Endothelial cell of umbilical vein (primary cell): ENCODE results near the gene SERPINA6.

ENCODE experiments used
- CTCF ChIP-seq, 2 donors: IDR thresholded peaks; 1 replicate in 1 of 2; 2 replicates in 1 of 2; pipeline ENCODE4 v1.5.1; 2011; ENCODE audit warnings: low read length in 2 of 2, mild to moderate bottlenecking in 2 of 2, moderate library complexity in 2 of 2, control low read depth in 1 of 2, inconsistent platforms in 1 of 2, low read depth in 1 of 2; ENCODE audit not compliant: insufficient read depth in 1 of 2; ENCODE audit errors: extremely low read depth in 1 of 2
- POLR2AphosphoS5 ChIP-seq: IDR thresholded peaks from 2 replicates; pipeline ENCODE4 v1.6.1; 2012; ENCODE audit warnings: low read depth, mild to moderate bottlenecking, control low read depth, low read length, moderate library complexity; ENCODE audit not compliant: insufficient read depth

GRCh38 chr14:94338023-94338422, 14.9 kb upstream of the SERPINA6 start:
- no peak for TF ChIP-seq CTCF (IDR thresholded peaks at IDR 0.05; ENCODE audit: extremely low read depth in 1 of 2, insufficient read depth in 1 of 2, low read depth in 1 of 2, low read length in 2 of 2)
- TF ChIP-seq POLR2AphosphoS5: no peak
